ENCODE results near the gene RAB20.

DNA sequence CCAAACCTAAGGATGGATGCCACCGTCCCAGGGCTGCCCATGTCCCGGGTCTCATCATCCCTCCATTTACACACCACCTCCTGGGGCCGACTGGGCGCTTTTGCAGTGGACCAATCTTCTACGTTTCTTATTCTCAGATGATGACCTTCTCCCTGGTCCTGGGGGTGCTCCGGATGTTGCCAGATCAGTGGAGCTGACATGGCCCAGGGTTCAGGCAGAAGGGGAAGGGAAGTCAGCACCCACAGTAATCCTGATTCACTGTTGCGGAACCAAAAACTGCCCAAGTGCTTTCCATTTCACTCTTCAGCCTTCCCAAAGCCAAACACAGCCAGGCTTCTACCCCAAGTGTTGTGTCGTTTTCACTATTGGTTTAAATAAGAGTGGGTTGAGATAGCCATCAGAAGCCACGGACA, 29.8 kb downstream of the RAB20 start:
- TF ChIP-seq KLF10 (CRISPR knock-in tag; IDR thresholded peaks at IDR 0.05), result no peak
- TF ChIP-seq POLR2AphosphoS5 (IDR thresholded peaks at IDR 0.05; ENCODE audit: control insufficient read depth, insufficient read depth, low read depth, low read length), result no peak
- no peak for TF ChIP-seq CTCF (IDR thresholded peaks at IDR 0.05 in 2 of 3, conservative IDR thresholded peaks at IDR 0.05 in 1 of 3; ENCODE audit: insufficient read depth in 2 of 3, low read depth in 1 of 3, low read length in 3 of 3)
- no peak for TF ChIP-seq CREB5 (CRISPR knock-in tag; IDR thresholded peaks at IDR 0.05)
- no peak for TF ChIP-seq NFATC3 (IDR thresholded peaks at IDR 0.05)
- TF ChIP-seq YY1 (IDR thresholded peaks at IDR 0.05; ENCODE audit: borderline replicate concordance in 1 of 3, control insufficient read depth in 1 of 3, extremely low read depth in 1 of 3, insufficient read depth in 3 of 3, insufficient read length in 1 of 3, insufficient replicate concordance in 2 of 3, low read depth in 1 of 3, low read length in 2 of 3), result no peak
- TF ChIP-seq ZNF274 (IDR thresholded peaks at IDR 0.05; ENCODE audit: borderline replicate concordance, low read depth, low read length), result no peak
- TF ChIP-seq CEBPB (tag; IDR thresholded peaks at IDR 0.05), result no peak
- no peak for TF ChIP-seq EGR1 (conservative IDR thresholded peaks at IDR 0.05)
- TF ChIP-seq FOXM1 (IDR thresholded peaks at IDR 0.05; ENCODE audit: low read depth), result no peak
- TF ChIP-seq FOXM1 (CRISPR knock-in tag; IDR thresholded peaks at IDR 0.05; ENCODE audit: low read depth), result no peak
